ENCODE data around the gene IFNG-AS1.

Gene IFNG-AS1

GRCh38 chr12:68016136-68016535, 26.9 kb downstream of the IFNG-AS1 start:
- no peaks in the 10 kb centered on the region for H3K9me3 Mint-ChIP-seq
- H3K4me3 Mint-ChIP-seq = no peak overlapping the region
- H3K36me3 Mint-ChIP-seq (ENCODE audit: low read depth) = no peaks in the 10 kb centered on the region
- no peak for TF ChIP-seq CTCF (IDR thresholded peaks at IDR 0.05; ENCODE audit: unreplicated experiment in 3 of 3)
- H3K27ac Mint-ChIP-seq = no peak overlapping the region
- H3K4me1 Mint-ChIP-seq = peaks cover 5% of the 10 kb centered on the region
- no peaks in the 10 kb centered on the region for H3K27me3 Mint-ChIP-seq (ENCODE audit: low read depth)

- TF ChIP-seq CTCF (IDR thresholded peaks at IDR 0.05; ENCODE audit: unreplicated experiment in 3 of 3) = no peak
- Mint-ChIP-seq H3K36me3 (ENCODE audit: low read depth) (no peaks in the 10 kb centered on the region), H3K27me3 (ENCODE audit: low read depth) (no peaks in the 10 kb centered on the region), H3K4me3 (no peak overlapping the region), H3K27ac (no peak overlapping the region), H3K9me3 (no peaks in the 10 kb centered on the region), H3K4me1 (no peaks in the 10 kb centered on the region)
Observed at GRCh38 chr12:68018315-68018714, 29.1 kb downstream of the IFNG-AS1 start.

- Mint-ChIP-seq H3K27ac (no peak overlapping the region), H3K27me3 (ENCODE audit: low read depth) (no peaks in the 10 kb centered on the region), H3K9me3 (no peaks in the 10 kb centered on the region), H3K4me3 (no peak overlapping the region), H3K36me3 (ENCODE audit: low read depth) (no peaks in the 10 kb centered on the region), H3K4me1 (no peaks in the 10 kb centered on the region)
- TF ChIP-seq CTCF (IDR thresholded peaks at IDR 0.05; ENCODE audit: unreplicated experiment in 3 of 3) = no peak
Observed at GRCh38 chr12:68020049-68020448, 30.8 kb downstream of the IFNG-AS1 start.

- Mint-ChIP-seq H3K27me3 (ENCODE audit: low read depth) (no peaks in the 10 kb centered on the region), H3K4me1 (no peaks in the 10 kb centered on the region), H3K4me3 (no peak overlapping the region), H3K27ac (no peak overlapping the region), H3K36me3 (ENCODE audit: low read depth) (no peaks in the 10 kb centered on the region), H3K9me3 (no peaks in the 10 kb centered on the region)
- no peak for TF ChIP-seq CTCF (IDR thresholded peaks at IDR 0.05; ENCODE audit: unreplicated experiment in 3 of 3)
Observed at GRCh38 chr12:68020699-68021098, 31.5 kb downstream of the IFNG-AS1 start.

- Mint-ChIP-seq H3K4me3 (no peak overlapping the region), H3K27me3 (ENCODE audit: low read depth) (no peaks in the 10 kb centered on the region), H3K9me3 (no peaks in the 10 kb centered on the region), H3K36me3 (ENCODE audit: low read depth) (no peaks in the 10 kb centered on the region), H3K4me1 (no peaks in the 10 kb centered on the region), H3K27ac (no peak overlapping the region)
- TF ChIP-seq CTCF (IDR thresholded peaks at IDR 0.05; ENCODE audit: unreplicated experiment in 3 of 3) = no peak
Observed at GRCh38 chr12:68028647-68029046, 39.4 kb downstream of the IFNG-AS1 start.

GRCh38 chr12:68030248-68030647, 41.0 kb downstream of the IFNG-AS1 start:
- H3K4me1 Mint-ChIP-seq = no peaks in the 10 kb centered on the region

More at GRCh38 chr12:68030248-68030647, 41.0 kb downstream of the IFNG-AS1 start:
- no peak overlapping the region for H3K27ac Mint-ChIP-seq
- no peaks in the 10 kb centered on the region for H3K27me3 Mint-ChIP-seq (ENCODE audit: low read depth)
- no peak for TF ChIP-seq CTCF (IDR thresholded peaks at IDR 0.05; ENCODE audit: unreplicated experiment in 3 of 3)
- no peaks in the 10 kb centered on the region for H3K36me3 Mint-ChIP-seq (ENCODE audit: low read depth)
- no peaks in the 10 kb centered on the region for H3K9me3 Mint-ChIP-seq
- H3K4me3 Mint-ChIP-seq = no peak overlapping the region
